Skeletal muscle cell (primary cell): ENCODE results near the gene CYTH2.

Experiments used
- DNase-seq: peaks from one replicate; pipeline ENCODE4 v3.0.0-alpha.2; 2010; ENCODE audit warnings: low read depth
- H3K4me3 ChIP-seq: 2 replicates; pipeline ENCODE4 v1.5.1; 2011; ENCODE audit warnings: low read depth, mild to moderate bottlenecking, control low read depth, low read length, moderate library complexity

Gene CYTH2

GRCh38 chr19:48451624-48452023 lies 17.5 kb upstream of the CYTH2 start:
- no peak overlapping the region for H3K4me3 ChIP-seq
- DNase-seq = no peak

- no peak for DNase-seq
- H3K4me3 ChIP-seq = no peak overlapping the region
Observed at GRCh38 chr19:48452289-48453190, 16.6 kb upstream of the CYTH2 start.

GRCh38 chr19:48454150-48454730 lies 14.9 kb upstream of the CYTH2 start:
- DNase-seq = no peak

DNA sequence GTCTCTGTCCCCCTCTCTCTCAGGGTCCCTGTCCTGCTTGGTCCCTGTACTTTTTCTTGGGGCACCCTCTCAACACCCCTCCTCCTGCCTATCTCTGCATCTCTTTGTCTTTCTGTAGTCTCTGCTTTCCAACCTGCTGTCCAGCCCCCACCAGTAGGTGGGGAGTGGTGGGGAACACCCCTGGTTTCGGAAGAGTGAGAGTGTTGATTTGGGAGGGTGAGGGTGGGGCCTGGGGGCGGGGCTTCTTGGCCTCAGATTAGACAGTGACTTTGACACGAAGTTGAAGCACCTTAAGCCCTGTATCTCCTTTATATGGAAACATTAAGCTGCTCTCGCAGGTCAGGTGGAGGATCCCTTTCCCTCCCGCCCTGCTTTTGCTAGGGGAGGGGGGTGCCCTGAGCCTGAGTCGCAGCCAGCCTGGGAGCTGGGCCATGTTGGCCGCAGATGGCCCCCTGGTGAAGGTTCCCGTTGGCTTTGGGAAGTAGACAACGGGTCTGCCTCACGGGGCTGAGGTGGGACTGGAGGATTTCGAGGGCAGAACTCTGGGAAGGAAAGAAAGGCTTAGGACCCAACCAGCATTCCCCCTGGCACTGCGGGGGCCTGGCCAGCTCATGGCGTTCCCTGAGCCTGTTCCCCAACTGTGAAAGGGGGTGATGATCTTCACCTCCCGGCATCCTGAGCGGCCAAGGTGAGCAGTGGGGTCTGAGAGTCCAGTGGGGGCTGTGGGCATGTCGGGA lies 13.8 kb upstream of the CYTH2 start, which contains the start of gene KCNJ14:
Gene KCNJ14, plus strand, starts transcription at position 404 of the 737 bp plus-strand sequence. CDS start 6,151 bp downstream, outside the sequence.
- no peak for DNase-seq
- H3K4me3 ChIP-seq = no peak within 1 kb of the TSS

More at GRCh38 chr19:48454150-48454730, 14.9 kb upstream of the CYTH2 start:
- no peak overlapping the region for H3K4me3 ChIP-seq

DNA sequence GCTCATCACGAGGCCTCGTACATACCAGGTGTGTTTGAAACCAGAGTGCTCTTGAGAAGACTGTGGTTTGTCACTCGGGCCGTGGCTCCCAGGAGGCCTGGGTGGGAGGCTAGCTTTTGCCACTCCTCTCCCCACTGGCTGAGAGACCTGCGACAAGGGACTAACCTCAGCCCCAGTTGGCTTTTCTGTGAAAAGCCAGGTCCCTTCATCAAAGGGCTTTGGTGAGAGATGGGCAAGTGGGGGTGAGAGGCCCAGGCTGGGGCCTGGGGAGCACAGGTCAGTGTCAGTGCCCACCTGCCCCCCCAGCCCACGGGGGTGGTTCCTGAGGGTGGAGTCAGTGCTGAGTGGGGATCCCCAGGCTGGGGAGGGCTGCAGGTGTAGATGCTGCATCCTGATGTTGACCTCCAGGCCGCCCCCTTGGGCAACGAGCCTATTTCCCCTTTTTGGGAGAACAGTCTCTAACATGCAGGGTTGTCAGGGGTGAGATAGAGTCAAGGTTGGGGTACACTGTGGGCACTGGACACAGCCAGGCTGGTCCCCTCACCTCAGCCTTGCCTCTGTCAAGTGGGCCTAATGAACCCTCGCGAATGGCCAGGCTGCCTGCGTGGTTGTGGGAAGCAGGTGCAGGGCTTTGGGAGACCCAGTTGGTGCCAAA lies 13.1 kb upstream of the CYTH2 start:
- no peak for DNase-seq
- no peak overlapping the region for H3K4me3 ChIP-seq

GRCh38 chr19:48456864-48457263 lies 12.3 kb upstream of the CYTH2 start:
- no peak for DNase-seq
- H3K4me3 ChIP-seq = no peak overlapping the region

GRCh38 chr19:48458016-48458415 lies 11.2 kb upstream of the CYTH2 start:
- no peak for DNase-seq
- H3K4me3 ChIP-seq = no peak overlapping the region

DNA sequence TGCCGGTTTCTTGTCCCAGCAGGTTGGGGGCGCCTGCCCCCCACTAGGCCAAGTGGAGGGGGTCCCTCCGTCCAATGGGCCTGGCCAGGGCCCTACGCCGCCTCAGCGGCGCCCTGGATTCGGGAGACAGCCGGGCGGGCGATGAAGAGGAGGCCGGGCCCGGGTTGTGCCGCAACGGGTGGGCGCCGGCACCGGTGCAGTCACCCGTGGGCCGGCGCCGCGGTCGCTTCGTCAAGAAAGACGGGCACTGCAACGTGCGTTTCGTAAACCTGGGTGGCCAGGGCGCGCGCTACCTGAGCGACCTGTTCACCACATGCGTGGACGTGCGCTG lies 7.6 kb upstream of the CYTH2 start:
- no peak for DNase-seq
- no peak overlapping the region for H3K4me3 ChIP-seq

GRCh38 chr19:48461982-48462655 lies 7.0 kb upstream of the CYTH2 start:
- no peak overlapping the region for H3K4me3 ChIP-seq
- no peak for DNase-seq

- no peak for DNase-seq
- H3K4me3 ChIP-seq = no peak overlapping the region
Observed at GRCh38 chr19:48465215-48465614, 4.0 kb upstream of the CYTH2 start.

GRCh38 chr19:48466561-48467325 lies 2.4 kb upstream of the CYTH2 start:
- no peak overlapping the region for H3K4me3 ChIP-seq
- no peak for DNase-seq

GRCh38 chr19:48468772-48469288 lies 339 bp upstream of the CYTH2 start:
- peak; percentile 99 for DNase-seq
- peak overlapping the region; percentile 82 for H3K4me3 ChIP-seq

GRCh38 chr19:48469934-48470680 lies 938 bp downstream of the CYTH2 start:
- H3K4me3 ChIP-seq = peak overlapping the region; percentile 82
- no peak for DNase-seq

- DNase-seq = no peak
- no peak overlapping the region for H3K4me3 ChIP-seq
Observed at GRCh38 chr19:48470856-48471255, 1.7 kb downstream of the CYTH2 start.

GRCh38 chr19:48471836-48472235 lies 2.7 kb downstream of the CYTH2 start:
- DNase-seq = no peak
- no peak overlapping the region for H3K4me3 ChIP-seq

GRCh38 chr19:48473161-48473966 lies 4.2 kb downstream of the CYTH2 start:
- DNase-seq = no peak
- no peak overlapping the region for H3K4me3 ChIP-seq

DNA sequence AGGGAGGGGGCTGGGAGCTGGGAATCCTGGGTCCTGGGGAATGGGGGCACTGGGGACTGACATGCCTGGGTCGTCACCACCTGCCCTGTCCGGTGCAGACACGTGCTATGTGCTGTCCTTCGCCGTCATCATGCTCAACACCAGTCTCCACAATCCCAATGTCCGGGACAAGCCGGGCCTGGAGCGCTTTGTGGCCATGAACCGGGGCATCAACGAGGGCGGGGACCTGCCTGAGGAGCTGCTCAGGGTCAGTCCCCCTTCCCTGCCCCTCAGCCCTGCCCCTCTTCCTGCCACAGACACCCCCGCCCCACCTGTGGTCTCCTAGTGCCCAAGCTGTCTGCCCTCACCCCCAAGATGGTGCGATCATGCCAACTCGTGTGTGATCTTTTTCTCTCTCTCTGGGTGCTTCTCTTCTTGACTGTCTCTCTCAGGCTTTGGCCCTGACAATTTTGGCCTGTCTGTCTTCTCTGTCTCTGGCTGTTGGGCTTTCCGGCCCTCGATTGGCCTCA lies 5.0 kb downstream of the CYTH2 start:
- no peak overlapping the region for H3K4me3 ChIP-seq
- no peak for DNase-seq
